K562 (cell line): Measurements from ENCODE around the gene AIF1. TPM values are rescaled to one million over a fixed set of nuclear protein-coding genes. Genes with fewer than 3 reads are reported as not detected.

Source experiments
- ARNT ChIP-seq, 2 experiments: fragments of 450-650 bp; IDR thresholded peaks; 2 replicates each; pipeline ENCODE4 v1.6.1; 2016; ENCODE audit warnings: mild to moderate bottlenecking in 1 of 2
- ATF3 ChIP-seq, 2 experiments: fragments of 450-650 bp in 1 of 2; sonication (generic) in 1 of 2; formaldehyde crosslinking in 1 of 2; IDR thresholded peaks in 1 of 2; conservative IDR thresholded peaks in 1 of 2; 2 replicates each; pipeline versions ENCODE4 v1.6.1 to v1.8.1; 2016 to 2023; ENCODE audit warnings: mild to moderate bottlenecking in 2 of 2, moderate library complexity in 2 of 2, inconsistent platforms in 1 of 2, missing genetic modification reagents in 1 of 2
- ERF ChIP-seq: fragments of 450-650 bp; formaldehyde crosslinking; IDR thresholded peaks from 2 replicates; pipeline ENCODE4 v1.4.0; 2020; ENCODE audit warnings: mild to moderate bottlenecking, mixed read lengths
- FOXP4 ChIP-seq: sonication (generic); formaldehyde crosslinking; IDR thresholded peaks from 2 replicates; pipeline ENCODE4 v1.8.0; 2022; ENCODE audit warnings: mild to moderate bottlenecking, missing genetic modification reagents, borderline replicate concordance
- GATA2 ChIP-seq: sonication (generic); formaldehyde crosslinking; IDR thresholded peaks from 2 replicates; pipeline ENCODE4 v1.4.0; 2020; ENCODE audit warnings: mild to moderate bottlenecking, missing genetic modification reagents
- MAX ChIP-seq: sonication (generic); formaldehyde crosslinking; IDR thresholded peaks from 2 replicates; pipeline ENCODE4 v1.9.0; 2022; ENCODE audit warnings: mild to moderate bottlenecking, missing genetic modification reagents
- RERE ChIP-seq: sonication (generic); formaldehyde crosslinking; IDR thresholded peaks from 2 replicates; pipeline ENCODE4 v1.8.0; 2023; ENCODE audit warnings: missing genetic modification reagents, mild to moderate bottlenecking, borderline replicate concordance
- ZNF324 ChIP-seq: fragments of 250-450 bp; sonication (Bioruptor Pico); IDR thresholded peaks from 2 replicates; pipeline ENCODE4 v1.4.0; 2020; ENCODE audit warnings: mild to moderate bottlenecking
- polyA plus RNA-seq, 8 experiments: library from polyadenylated mRNA; depleted of rRNA in 4 of 8; stranded (reverse) in 5 of 8; unstranded in 3 of 8; fragments of >200 nt; fragmentation: Nextera tagmentation in 2 of 8; fragmentation: Illumina TruSeq in 1 of 8; extraction: Ambion mirVana in 2 of 8; extraction: Trizol in 1 of 8; gene quantifications; 2 replicates each; pipeline versions ENCODE4 v1.2.1 to v1.2.3, GENCODE V29; 2011 to 2014; ENCODE audit warnings: inconsistent platforms in 1 of 8, missing spikeins in 1 of 8
- total RNA-seq, 7 experiments: library from RNA; depleted of rRNA in 6 of 7; stranded (reverse); fragments of >200 nt in 6 of 7; fragmentation: Illumina TruSeq in 2 of 7; extraction: Trizol in 2 of 7; gene quantifications; 2 replicates each; pipeline versions ENCODE4 v1.2.1 to v1.2.3, GENCODE V29; 2011 to 2021; ENCODE audit warnings: low replicate concordance in 1 of 7

Gene AIF1
- total and polyA plus RNA-seq, 9 of the 15 experiments (the other 6 are each of a cell fraction or from before 2014, with no cell fraction given): 9.4 to 33.4 (median 19.4) TPM

- TF ChIP-seq ARNT (IDR thresholded peaks at IDR 0.05) (0 out of 4 replicates have a peak, but pooled peaks of 1 of the 2 experiments have one; percentile 6), ZNF324 (CRISPR knock-in tag) (no peak), MAX (CRISPR knock-in tag) (peak; percentile 5; the same call in 1 of the 2 replicates), FOXP4 (CRISPR knock-in tag) (peak; percentile 59; the same call in 1 of the 2 replicates), ATF3 (IDR thresholded peaks at IDR 0.05) (no peak), ATF3 (CRISPR knock-in tag; conservative IDR thresholded peaks at IDR 0.05) (peak; percentile 63; the same call in 1 of the 2 replicates), ERF (CRISPR knock-in tag) (0 out of 2 replicates have a peak, but pooled peaks have one; percentile 28), GATA2 (CRISPR knock-in tag) (0 out of 2 replicates have a peak, but pooled peaks have one; percentile 4), RERE (CRISPR knock-in tag) (no peak)
These were observed 46.5 kb downstream of the AIF1 start (continued) for GRCh38 chr6:31661262-31662123.
